SK-N-SH treated with all-trans-retinoic acid at 6 μM for 48 hours (cell line): Measurements from ENCODE around the gene KHNYN.
A peak's percentile ranks its signal among the peaks of the same experiment; 100 is the strongest.
"Not testable (repeated sequence)": the region's sequence is repeated elsewhere in the genome, so short reads cannot be mapped to it uniquely, and the experiment has no call there.

Experiments
- ATAC-seq: fragments of 200-7000 bp; cut with Tn5 transposase; 3 replicates; pipeline ENCODE4 v1.9.1; 2020; ENCODE audit warnings: mild to moderate bottlenecking, moderate library complexity
- ARNTL ChIP-seq: fragments of 450-650 bp; formaldehyde crosslinking; IDR thresholded peaks from 2 replicates; pipeline ENCODE4 v1.5.0; 2020; ENCODE audit warnings: low read depth, mild to moderate bottlenecking, moderate library complexity, borderline replicate concordance
- BACH2 ChIP-seq: fragments of 250-450 bp; sonication (Bioruptor Pico); IDR thresholded peaks from 2 replicates; pipeline ENCODE4 v1.9.0; 2021; ENCODE audit warnings: mild to moderate bottlenecking, borderline replicate concordance
- CREB5 ChIP-seq: fragments of 250-450 bp; sonication (Bioruptor Pico); IDR thresholded peaks from 2 replicates; pipeline ENCODE4 v1.5.1; 2020; ENCODE audit warnings: low read depth, mild to moderate bottlenecking, moderate library complexity
- CSDC2 ChIP-seq: fragments of 250-450 bp; sonication (Bioruptor Pico); IDR thresholded peaks from 2 replicates; pipeline ENCODE4 v1.5.0; 2020; ENCODE audit warnings: mild to moderate bottlenecking, moderate library complexity
- CSRNP3 ChIP-seq: fragments of 250-450 bp; sonication (Bioruptor Pico); IDR thresholded peaks from 2 replicates; pipeline ENCODE4 v1.5.1; 2021; ENCODE audit warnings: mild to moderate bottlenecking, moderate library complexity
- ESRRG ChIP-seq: fragments of 250-450 bp; sonication (Bioruptor Pico); IDR thresholded peaks from 2 replicates; pipeline ENCODE4 v1.6.1; 2021; ENCODE audit warnings: mild to moderate bottlenecking
- GLIS3 ChIP-seq: fragments of 250-450 bp; sonication (Bioruptor Pico); IDR thresholded peaks from 2 replicates; pipeline ENCODE4 v1.5.0; 2020; ENCODE audit warnings: mild to moderate bottlenecking, moderate library complexity
- ISL1 ChIP-seq: fragments of 250-450 bp; sonication (Bioruptor Pico); IDR thresholded peaks from 2 replicates; pipeline ENCODE4 v2.1.2; 2022; ENCODE audit warnings: mild to moderate bottlenecking, moderate library complexity
- OSR1 ChIP-seq: fragments of 250-450 bp; sonication (Bioruptor Pico); IDR thresholded peaks from 2 replicates; pipeline ENCODE4 v1.8.0; 2022; ENCODE audit warnings: moderate library complexity, mild to moderate bottlenecking, inconsistent platforms
- PATZ1 ChIP-seq: fragments of 250-450 bp; sonication (Bioruptor Pico); IDR thresholded peaks from 2 replicates; pipeline ENCODE4 v1.8.0; 2020; ENCODE audit warnings: mild to moderate bottlenecking, moderate library complexity, borderline replicate concordance
- PPARA ChIP-seq: fragments of 250-450 bp; sonication (Bioruptor Pico); IDR thresholded peaks from 2 replicates; pipeline ENCODE4 v1.5.0; 2020; ENCODE audit warnings: mild to moderate bottlenecking, borderline replicate concordance
- RARB ChIP-seq: fragments of 250-450 bp; sonication (Bioruptor Pico); IDR thresholded peaks from 2 replicates; pipeline ENCODE4 v1.8.0; 2021; ENCODE audit warnings: mild to moderate bottlenecking, moderate library complexity
- SNAI2 ChIP-seq: fragments of 250-450 bp; sonication (Bioruptor Pico); IDR thresholded peaks from 2 replicates; pipeline ENCODE4 v1.5.0; 2020; ENCODE audit warnings: mild to moderate bottlenecking, moderate library complexity
- TCF4 ChIP-seq: fragments of 250-450 bp; sonication (Bioruptor Pico); IDR thresholded peaks from 2 replicates; pipeline ENCODE4 v1.8.0; 2021; ENCODE audit warnings: mild to moderate bottlenecking, moderate library complexity, borderline replicate concordance
- TOX ChIP-seq: fragments of 250-450 bp; sonication (Bioruptor Pico); IDR thresholded peaks from 2 replicates; pipeline ENCODE4 v1.8.0; 2021; ENCODE audit warnings: mild to moderate bottlenecking, moderate library complexity, borderline replicate concordance
- ZC3H10 ChIP-seq: fragments of 250-450 bp; sonication (Bioruptor Pico); IDR thresholded peaks from 2 replicates; pipeline ENCODE4 v1.5.1; 2021; ENCODE audit warnings: mild to moderate bottlenecking, moderate library complexity
- ZFP3 ChIP-seq: fragments of 250-450 bp; sonication (Bioruptor Pico); IDR thresholded peaks from 2 replicates; pipeline ENCODE4 v1.5.0; 2020; ENCODE audit warnings: mild to moderate bottlenecking, moderate library complexity
- ZFP30 ChIP-seq: fragments of 450-650 bp; formaldehyde crosslinking; IDR thresholded peaks from 2 replicates; pipeline ENCODE4 v1.5.0; 2022; ENCODE audit warnings: mild to moderate bottlenecking, moderate library complexity
- ZNF565 ChIP-seq: fragments of 450-650 bp; formaldehyde crosslinking; conservative IDR thresholded peaks from 2 replicates; pipeline ENCODE4 v1.5.0; 2020; ENCODE audit warnings: low read depth, mild to moderate bottlenecking, moderate library complexity
- ZNF70 ChIP-seq: fragments of 450-650 bp; formaldehyde crosslinking; IDR thresholded peaks from 2 replicates; pipeline ENCODE4 v1.5.0; 2020; ENCODE audit warnings: mild to moderate bottlenecking, moderate library complexity
- ZNF8 ChIP-seq: fragments of 450-650 bp; formaldehyde crosslinking; IDR thresholded peaks from 2 replicates; pipeline ENCODE4 v1.5.0; 2020; ENCODE audit warnings: mild to moderate bottlenecking, moderate library complexity
- TF ChIP-seq, protein P1 (sequence below): fragments of 250-450 bp; sonication (Bioruptor Pico); IDR thresholded peaks from 2 replicates; pipeline ENCODE4 v1.8.0; 2021; ENCODE audit warnings: low read depth, mild to moderate bottlenecking, moderate library complexity, borderline replicate concordance
- TF ChIP-seq, protein P2 (sequence below): fragments of 250-450 bp; sonication (Bioruptor Pico); IDR thresholded peaks from 2 replicates; pipeline ENCODE4 v1.5.0; 2020; ENCODE audit warnings: mild to moderate bottlenecking, moderate library complexity

The KHNYN gene

GRCh38 chr14:24442240-24443052, 12.7 kb downstream of the KHNYN start, which contains the start of gene SDR39U1:
Gene SDR39U1, minus strand, starts transcription at chr14:24442776. Its CDS starts 7 bp downstream, at chr14:24442769.
- ATAC-seq: peak; percentile 94
- TF ChIP-seq, protein P1, sequence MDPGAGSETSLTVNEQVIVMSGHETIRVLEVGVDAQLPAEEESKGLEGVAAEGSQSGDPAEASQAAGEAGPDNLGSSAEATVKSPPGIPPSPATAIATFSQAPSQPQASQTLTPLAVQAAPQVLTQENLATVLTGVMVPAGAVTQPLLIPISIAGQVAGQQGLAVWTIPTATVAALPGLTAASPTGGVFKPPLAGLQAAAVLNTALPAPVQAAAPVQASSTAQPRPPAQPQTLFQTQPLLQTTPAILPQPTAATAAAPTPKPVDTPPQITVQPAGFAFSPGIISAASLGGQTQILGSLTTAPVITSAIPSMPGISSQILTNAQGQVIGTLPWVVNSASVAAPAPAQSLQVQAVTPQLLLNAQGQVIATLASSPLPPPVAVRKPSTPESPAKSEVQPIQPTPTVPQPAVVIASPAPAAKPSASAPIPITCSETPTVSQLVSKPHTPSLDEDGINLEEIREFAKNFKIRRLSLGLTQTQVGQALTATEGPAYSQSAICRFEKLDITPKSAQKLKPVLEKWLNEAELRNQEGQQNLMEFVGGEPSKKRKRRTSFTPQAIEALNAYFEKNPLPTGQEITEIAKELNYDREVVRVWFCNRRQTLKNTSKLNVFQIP (CRISPR knock-in tag): 0 out of 2 replicates have a peak, but pooled peaks have one; percentile 34
- TF ChIP-seq GLIS3 (CRISPR knock-in tag): no peak
- TF ChIP-seq ZC3H10 (CRISPR knock-in tag): 0 out of 2 replicates have a peak, but pooled peaks have one; percentile 11
- TF ChIP-seq CSRNP3: no peak
- TF ChIP-seq, protein P2, sequence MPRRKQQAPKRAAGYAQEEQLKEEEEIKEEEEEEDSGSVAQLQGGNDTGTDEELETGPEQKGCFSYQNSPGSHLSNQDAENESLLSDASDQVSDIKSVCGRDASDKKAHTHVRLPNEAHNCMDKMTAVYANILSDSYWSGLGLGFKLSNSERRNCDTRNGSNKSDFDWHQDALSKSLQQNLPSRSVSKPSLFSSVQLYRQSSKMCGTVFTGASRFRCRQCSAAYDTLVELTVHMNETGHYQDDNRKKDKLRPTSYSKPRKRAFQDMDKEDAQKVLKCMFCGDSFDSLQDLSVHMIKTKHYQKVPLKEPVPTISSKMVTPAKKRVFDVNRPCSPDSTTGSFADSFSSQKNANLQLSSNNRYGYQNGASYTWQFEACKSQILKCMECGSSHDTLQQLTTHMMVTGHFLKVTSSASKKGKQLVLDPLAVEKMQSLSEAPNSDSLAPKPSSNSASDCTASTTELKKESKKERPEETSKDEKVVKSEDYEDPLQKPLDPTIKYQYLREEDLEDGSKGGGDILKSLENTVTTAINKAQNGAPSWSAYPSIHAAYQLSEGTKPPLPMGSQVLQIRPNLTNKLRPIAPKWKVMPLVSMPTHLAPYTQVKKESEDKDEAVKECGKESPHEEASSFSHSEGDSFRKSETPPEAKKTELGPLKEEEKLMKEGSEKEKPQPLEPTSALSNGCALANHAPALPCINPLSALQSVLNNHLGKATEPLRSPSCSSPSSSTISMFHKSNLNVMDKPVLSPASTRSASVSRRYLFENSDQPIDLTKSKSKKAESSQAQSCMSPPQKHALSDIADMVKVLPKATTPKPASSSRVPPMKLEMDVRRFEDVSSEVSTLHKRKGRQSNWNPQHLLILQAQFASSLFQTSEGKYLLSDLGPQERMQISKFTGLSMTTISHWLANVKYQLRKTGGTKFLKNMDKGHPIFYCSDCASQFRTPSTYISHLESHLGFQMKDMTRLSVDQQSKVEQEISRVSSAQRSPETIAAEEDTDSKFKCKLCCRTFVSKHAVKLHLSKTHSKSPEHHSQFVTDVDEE (CRISPR knock-in tag): no peak
- no peak for TF ChIP-seq BACH2 (CRISPR knock-in tag)
- TF ChIP-seq SNAI2 (CRISPR knock-in tag): no peak
- no peak for TF ChIP-seq TOX (CRISPR knock-in tag)
- no peak for TF ChIP-seq ISL1 (CRISPR knock-in tag)
- TF ChIP-seq ESRRG: no peak
- no peak for TF ChIP-seq ZNF8 (CRISPR knock-in tag)
- no peak for TF ChIP-seq RARB (CRISPR knock-in tag)
- no peak for TF ChIP-seq ZFP30
- TF ChIP-seq ZNF70: no peak
- no peak for TF ChIP-seq PPARA (CRISPR knock-in tag)
- TF ChIP-seq ZNF565 (CRISPR knock-in tag): no peak
- TF ChIP-seq ARNTL (CRISPR knock-in tag): no peak
- TF ChIP-seq TCF4 (CRISPR knock-in tag): no peak
- no peak for TF ChIP-seq PATZ1
- no peak for TF ChIP-seq CREB5
- no peak for TF ChIP-seq OSR1 (CRISPR knock-in tag)
- peak; percentile 94 for TF ChIP-seq ZFP3 (CRISPR knock-in tag)
- TF ChIP-seq CSDC2 (CRISPR knock-in tag): no peak

- TF ChIP-seq ESRRG (no peak), ARNTL (CRISPR knock-in tag) (no peak), TCF4 (CRISPR knock-in tag) (no peak), CSDC2 (CRISPR knock-in tag) (no peak), RARB (CRISPR knock-in tag) (no peak), ZNF565 (CRISPR knock-in tag) (no peak)
- TF ChIP-seq, protein P2 (CRISPR knock-in tag): no peak
- no peak for ATAC-seq
These were observed 13.4 kb downstream of the KHNYN start for GRCh38 chr14:24443053-24443665.

GRCh38 chr14:24450828-24451227, 21.1 kb downstream of the KHNYN start:
- not testable (repeated sequence) for ATAC-seq
